ENCODE results near the gene KIFC1. TPM values are rescaled to one million over a fixed set of nuclear protein-coding genes. Genes with fewer than 3 reads are reported as not detected.
"Not testable (repeated sequence)": the region's sequence is repeated elsewhere in the genome, so short reads cannot be mapped to it uniquely, and the experiment has no call there.

Gene KIFC1
- total RNA-seq, 4 donors from 2014 or later: 0.64 to 1.4 TPM; not detected in 2

- no peaks in the 10 kb centered on the region for H3K9me3 ChIP-seq
- in situ Hi-C loops (cut with MboI; ENCODE audit: low sequenced_read_pairs in 4 of 4): no loop called here
- no peak overlapping the region for H3K27ac ChIP-seq
- ATAC-seq (no peak), DNase-seq (no peak)
- H3K27me3 ChIP-seq: no peaks in the 10 kb centered on the region
- TF ChIP-seq POLR2A (IDR thresholded peaks at IDR 0.05): no peak
- no peak for TF ChIP-seq CTCF (IDR thresholded peaks at IDR 0.05 in 4 of 5, conservative IDR thresholded peaks at IDR 0.05 in 1 of 5)
- H3K36me3 ChIP-seq: no peaks in the 10 kb centered on the region
- H3K4me3 ChIP-seq: no peak overlapping the region
- intact Hi-C loops (cut with DNase I; ENCODE audit: low total_unique reads): no loop called here
- H3K4me1 ChIP-seq: peaks cover 0 to 3% of the 10 kb centered on the region in 2 donors
Measured at GRCh38 chr6:33347816-33348215, 43.8 kb upstream of the KIFC1 start.

GRCh38 chr6:33355860-33356259, 35.8 kb upstream of the KIFC1 start:
- DNase-seq; H3K27ac ChIP-seq; H3K9me3 ChIP-seq; intact Hi-C loops (cut with DNase I; ENCODE audit: low total_unique reads); H3K4me1 ChIP-seq; H3K4me3 ChIP-seq; H3K36me3 ChIP-seq; ATAC-seq; H3K27me3 ChIP-seq; in situ Hi-C loops (cut with MboI; ENCODE audit: low sequenced_read_pairs in 4 of 4): not testable (repeated sequence)

GRCh38 chr6:33356295-33356694, 35.3 kb upstream of the KIFC1 start:
- no peak overlapping the region for H3K4me3 ChIP-seq
- TF ChIP-seq POLR2A (IDR thresholded peaks at IDR 0.05) (no peak), CTCF (IDR thresholded peaks at IDR 0.05 in 4 of 5, conservative IDR thresholded peaks at IDR 0.05 in 1 of 5) (no peak)
- in situ Hi-C loops (cut with MboI; ENCODE audit: low sequenced_read_pairs in 4 of 4): no loop called here
- H3K9me3 ChIP-seq: no peaks in the 10 kb centered on the region
- ATAC-seq (no peak), DNase-seq (no peak)
- no peaks in the 10 kb centered on the region for H3K27me3 ChIP-seq
- no peak overlapping the region for H3K27ac ChIP-seq
- H3K4me1 ChIP-seq: no peaks in the 10 kb centered on the region
- no peaks in the 10 kb centered on the region for H3K36me3 ChIP-seq
- intact Hi-C loops (cut with DNase I; ENCODE audit: low total_unique reads): no loop called here

GRCh38 chr6:33357160-33357871, 34.3 kb upstream of the KIFC1 start:
- H3K4me1 ChIP-seq; H3K9me3 ChIP-seq; intact Hi-C loops (cut with DNase I; ENCODE audit: low total_unique reads); in situ Hi-C loops (cut with MboI; ENCODE audit: low sequenced_read_pairs in 4 of 4); ATAC-seq; H3K4me3 ChIP-seq; H3K27me3 ChIP-seq; DNase-seq; H3K27ac ChIP-seq; H3K36me3 ChIP-seq: not testable (repeated sequence)

GRCh38 chr6:33359331-33359730, 32.3 kb upstream of the KIFC1 start:
- Histone ChIP-seq H3K27ac (no peak overlapping the region), H3K27me3 (no peaks in the 10 kb centered on the region), H3K9me3 (no peaks in the 10 kb centered on the region), H3K4me1 (no peaks in the 10 kb centered on the region), H3K4me3 (no peak overlapping the region), H3K36me3 (no peaks in the 10 kb centered on the region)
- ATAC-seq (no peak), DNase-seq (no peak)
- TF ChIP-seq POLR2A (IDR thresholded peaks at IDR 0.05) (no peak), CTCF (IDR thresholded peaks at IDR 0.05 in 4 of 5, conservative IDR thresholded peaks at IDR 0.05 in 1 of 5) (no peak)
- intact Hi-C loops (cut with DNase I; ENCODE audit: low total_unique reads) (no loop called here), in situ Hi-C loops (cut with MboI; ENCODE audit: low sequenced_read_pairs in 4 of 4) (no loop called here)

- H3K4me3 ChIP-seq; intact Hi-C loops (cut with DNase I; ENCODE audit: low total_unique reads); H3K4me1 ChIP-seq; H3K27ac ChIP-seq; in situ Hi-C loops (cut with MboI; ENCODE audit: low sequenced_read_pairs in 4 of 4); H3K36me3 ChIP-seq; H3K9me3 ChIP-seq; ATAC-seq; H3K27me3 ChIP-seq; DNase-seq: not testable (repeated sequence)
Measured at GRCh38 chr6:33363486-33363885, 28.1 kb upstream of the KIFC1 start.

GRCh38 chr6:33364475-33365205, 27.0 kb upstream of the KIFC1 start:
- H3K27me3 ChIP-seq; H3K36me3 ChIP-seq; H3K27ac ChIP-seq; in situ Hi-C loops (cut with MboI; ENCODE audit: low sequenced_read_pairs in 4 of 4); H3K4me1 ChIP-seq; DNase-seq; H3K4me3 ChIP-seq; intact Hi-C loops (cut with DNase I; ENCODE audit: low total_unique reads); H3K9me3 ChIP-seq; ATAC-seq: not testable (repeated sequence)

- intact Hi-C loops (cut with DNase I; ENCODE audit: low total_unique reads); ATAC-seq; DNase-seq; H3K27ac ChIP-seq; in situ Hi-C loops (cut with MboI; ENCODE audit: low sequenced_read_pairs in 4 of 4); H3K27me3 ChIP-seq; H3K4me1 ChIP-seq; H3K36me3 ChIP-seq; H3K9me3 ChIP-seq; H3K4me3 ChIP-seq: not testable (repeated sequence)
Measured at GRCh38 chr6:33365206-33365971, 26.2 kb upstream of the KIFC1 start.

All from gastrocnemius medialis (tissue), 4 donors.